NCI-H187 (cell line): ENCODE results near the gene STX8.

ENCODE experiments used
- DNase-seq, 2 experiments: peaks; one replicate each; lab custom pipeline; 2025; lab: John Stamatoyannopoulos, UW

The STX8 gene

GRCh38 chr17:9239793-9240658 is 335.6 kb downstream of the STX8 start:
- no peak for DNase-seq

GRCh38 chr17:9239246-9239792 is 336.3 kb downstream of the STX8 start:
- no peak for DNase-seq

- DNase-seq = no peak
Observed at GRCh38 chr17:9238340-9239245, 337.0 kb downstream of the STX8 start.

GRCh38 chr17:9237661-9238301 is 337.8 kb downstream of the STX8 start:
- DNase-seq = no peak

- no peak for DNase-seq
Observed at GRCh38 chr17:9237053-9237410, 338.6 kb downstream of the STX8 start.

- no peak for DNase-seq
Observed at GRCh38 chr17:9236286-9237052, 339.2 kb downstream of the STX8 start.

- DNase-seq = no peak
Observed at GRCh38 chr17:9235346-9235745, 340.3 kb downstream of the STX8 start.

DNA sequence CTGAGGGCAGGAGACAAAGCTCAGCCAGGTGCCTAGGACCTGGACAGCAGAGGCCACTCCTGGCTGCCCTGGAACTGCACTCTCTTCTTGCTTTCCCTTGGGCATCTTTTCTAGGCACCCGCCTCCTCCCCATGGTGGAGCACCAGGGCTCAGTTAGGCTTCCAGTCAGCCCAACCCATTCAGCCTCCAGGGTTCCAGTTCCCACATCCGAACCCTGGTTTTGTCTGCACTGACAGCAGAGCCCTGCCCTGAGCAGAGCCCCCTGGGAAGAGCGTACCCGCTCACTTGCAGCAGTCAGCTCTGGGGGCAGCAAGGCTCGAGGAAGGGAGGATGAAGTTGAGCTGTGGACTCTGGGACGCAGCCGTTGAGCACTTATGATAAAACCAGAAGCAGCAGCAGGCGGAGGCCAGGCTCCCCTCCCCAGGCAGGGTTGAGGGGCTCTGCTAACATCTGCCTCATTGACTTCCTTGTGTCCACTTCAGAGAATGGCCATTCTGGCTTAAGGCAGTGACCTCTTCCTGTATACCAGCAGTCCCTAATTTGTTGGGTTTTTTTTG is 341.2 kb downstream of the STX8 start:
- no peak for DNase-seq

GRCh38 chr17:9233761-9234160 is 341.9 kb downstream of the STX8 start:
- DNase-seq = no peak

DNA sequence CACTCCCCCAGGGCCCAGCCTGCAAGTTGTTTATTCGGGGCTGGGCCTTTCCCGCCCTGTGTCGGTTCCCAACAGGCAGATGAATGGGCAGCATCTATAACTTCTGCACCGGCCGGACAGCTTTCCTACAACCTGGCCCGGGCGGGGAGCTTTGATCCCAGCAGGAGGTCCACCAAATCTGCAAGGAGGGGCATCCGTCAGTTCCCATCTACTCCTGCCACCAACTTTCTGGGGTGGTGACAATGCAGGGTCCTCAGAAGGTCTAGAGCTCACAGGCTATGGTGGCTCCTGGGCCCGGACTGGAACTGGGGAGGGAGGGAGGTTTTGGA is 342.4 kb downstream of the STX8 start:
- no peak for DNase-seq

DNA sequence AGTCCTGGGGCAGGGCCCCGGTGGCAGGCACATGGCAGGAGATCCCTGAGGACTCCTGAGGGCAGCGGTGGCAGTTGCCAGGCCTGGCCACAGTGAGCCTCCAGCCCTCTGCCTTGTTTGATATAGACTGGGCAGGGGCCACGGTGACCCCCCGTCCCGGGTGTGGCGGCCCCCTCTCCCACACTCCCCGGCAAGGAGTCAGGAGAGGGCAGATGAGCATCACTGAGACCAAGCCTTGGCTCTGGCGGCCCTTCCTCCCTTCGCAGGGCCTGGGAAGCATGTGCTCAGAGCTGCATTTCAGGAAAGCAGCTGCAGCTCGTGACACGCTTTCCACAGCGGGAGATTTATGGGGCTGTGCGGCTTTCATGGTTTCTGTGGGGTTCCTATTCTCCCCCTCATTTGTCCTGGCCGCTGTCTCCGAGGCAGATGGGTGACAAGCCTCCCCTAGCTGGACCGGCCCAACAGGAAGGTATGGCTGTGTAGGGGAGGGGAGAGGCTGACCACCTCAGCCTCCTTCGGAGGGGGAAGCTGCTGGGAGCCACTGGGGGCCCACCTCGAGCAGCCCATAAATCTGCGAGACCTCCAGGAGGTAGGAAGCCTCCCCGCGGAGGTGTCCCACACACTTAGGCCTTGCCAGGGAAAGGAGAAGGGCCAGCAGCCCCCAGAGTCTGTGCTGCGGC is 342.9 kb downstream of the STX8 start:
- DNase-seq = no peak

- DNase-seq = no peak
Observed at GRCh38 chr17:9232155-9232475, 343.5 kb downstream of the STX8 start.

DNA sequence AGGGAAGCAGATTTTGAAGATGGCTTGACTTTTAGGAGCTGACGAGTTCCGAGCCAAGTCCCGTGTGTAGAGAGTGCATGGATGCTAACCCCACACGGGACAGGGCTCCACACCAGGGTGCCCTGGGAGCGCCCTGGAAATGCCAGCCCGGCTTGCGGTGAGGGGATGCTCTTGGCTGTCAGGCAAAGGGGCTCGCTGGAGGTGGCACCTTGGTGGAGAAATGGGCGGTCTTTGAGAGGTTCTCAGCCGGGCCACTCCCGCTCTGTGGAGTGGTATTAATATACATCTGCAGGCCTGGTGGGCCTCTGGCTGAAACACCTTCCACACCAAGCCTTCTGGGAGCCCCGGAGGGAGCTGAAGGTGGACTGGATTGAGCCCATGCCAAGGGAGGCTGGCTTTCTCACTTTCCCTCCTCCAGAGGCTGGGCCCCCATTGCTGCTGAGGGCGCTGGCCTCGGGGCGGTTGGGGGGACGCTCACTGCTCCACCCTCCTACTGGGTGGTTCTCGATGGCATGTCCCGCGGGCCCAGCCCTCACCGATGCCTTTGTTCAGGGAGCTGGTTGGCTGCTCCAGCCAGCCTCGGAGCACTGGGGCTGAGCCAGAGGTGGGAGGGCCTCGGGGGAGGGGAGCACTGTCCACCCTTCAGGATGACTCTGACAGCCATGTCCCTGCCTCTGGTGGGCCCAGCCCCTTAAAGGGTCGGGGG is 344.0 kb downstream of the STX8 start:
- DNase-seq = no peak

- no peak for DNase-seq
Observed at GRCh38 chr17:9230861-9231260, 344.8 kb downstream of the STX8 start.

DNA sequence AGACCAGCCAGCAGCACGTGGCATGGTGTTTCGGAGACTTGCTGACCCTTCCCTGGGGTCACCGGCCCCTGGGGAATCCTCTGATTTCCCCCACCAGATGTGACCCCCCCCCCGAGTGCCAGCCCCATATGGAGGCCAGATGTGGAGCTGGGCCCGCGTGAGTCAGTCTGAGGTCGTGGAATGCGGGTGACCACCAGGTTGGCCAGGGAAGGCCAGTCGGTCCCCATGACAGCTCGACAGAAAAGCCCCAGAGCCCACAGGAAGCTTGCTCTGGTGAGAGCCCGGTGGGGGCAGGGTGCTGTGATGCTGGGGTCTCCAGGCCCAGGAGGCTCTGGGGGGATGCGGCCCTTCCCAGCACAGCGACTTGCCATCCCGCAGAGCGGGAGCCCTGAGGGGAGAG is 345.3 kb downstream of the STX8 start:
- no peak for DNase-seq

GRCh38 chr17:9229826-9230201 is 345.8 kb downstream of the STX8 start:
- no peak for DNase-seq

DNA sequence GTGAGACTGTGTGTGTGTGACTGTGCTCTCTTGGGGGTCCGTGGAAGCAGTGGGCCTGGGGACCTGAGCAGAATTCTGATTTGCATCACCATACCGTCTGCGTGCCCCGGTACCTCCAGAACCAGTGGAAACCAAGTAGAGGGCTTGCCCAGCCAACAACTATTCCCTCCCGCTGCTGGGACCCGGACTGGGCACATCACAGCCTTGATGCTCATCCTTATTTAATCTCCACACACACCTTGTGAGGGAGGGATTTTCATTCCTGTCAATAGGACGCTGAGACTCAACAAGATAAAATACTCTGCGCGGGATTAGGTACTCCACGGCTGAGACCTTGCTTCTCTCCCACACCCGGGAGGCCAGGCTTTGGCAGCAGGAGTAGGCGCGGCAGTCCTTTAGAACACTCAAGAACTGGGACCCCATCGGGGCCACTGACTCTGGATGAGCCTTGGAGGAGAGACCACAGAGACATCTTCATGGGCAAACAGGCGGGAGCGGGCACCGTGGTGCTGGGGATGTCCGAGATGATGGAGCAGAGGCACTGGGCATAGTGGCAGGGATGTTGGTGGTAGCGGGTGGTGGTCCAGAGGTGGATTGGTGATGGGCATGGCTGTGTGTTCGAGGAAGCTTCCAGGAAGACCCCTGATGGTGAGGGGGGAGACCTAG is 346.3 kb downstream of the STX8 start:
- no peak for DNase-seq

- DNase-seq = no peak
Observed at GRCh38 chr17:9228408-9229159, 347.0 kb downstream of the STX8 start.

DNA sequence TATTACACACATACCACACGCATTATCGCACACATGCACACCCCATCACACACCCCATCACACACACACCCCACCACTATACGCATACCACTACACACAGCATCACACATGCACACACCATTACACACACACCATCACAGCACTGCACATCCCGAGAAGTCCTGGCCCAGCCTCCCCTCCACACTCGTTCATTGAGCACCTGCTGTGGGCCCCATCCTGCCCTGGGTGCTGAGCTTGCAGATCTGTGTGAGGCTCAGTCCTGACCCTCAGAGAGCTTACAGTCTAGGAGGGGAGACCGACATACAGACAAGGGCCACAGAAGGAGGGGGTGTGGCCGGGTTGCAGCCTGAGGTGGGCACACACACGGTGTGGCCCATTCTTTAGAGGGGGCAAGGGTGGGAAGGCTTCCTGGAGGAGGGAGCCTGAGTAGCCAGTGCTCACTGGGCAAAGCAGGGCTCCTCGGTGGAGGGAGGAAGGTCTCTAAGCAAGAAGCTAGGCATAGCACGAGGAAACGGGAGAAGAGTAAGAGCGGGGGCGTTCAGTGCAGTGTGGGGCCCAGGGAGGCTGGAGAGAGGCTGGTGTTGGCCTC is 347.7 kb downstream of the STX8 start:
- no peak for DNase-seq
